Esophagus muscularis mucosa (tissue), 3 donors: ENCODE results near the gene OR12D1.

Experiments used
- POLR2A ChIP-seq: fragments of 450-650 bp; IDR thresholded peaks from one replicate; pipeline ENCODE4 v1.6.1; 2017; ENCODE audit warnings: antibody characterized with exemption, moderate library complexity, mild to moderate bottlenecking, low read depth
- TF ChIP-seq, protein P1 (sequence below), 3 experiments: fragments of 200-600 bp in 2 of 3; fragments of 450-650 bp in 1 of 3; sonication (generic) in 2 of 3; IDR thresholded peaks; one replicate each; pipeline ENCODE4 v1.5.1; 2017 to 2019; ENCODE audit warnings: antibody characterized with exemption in 3 of 3, mild to moderate bottlenecking in 2 of 3, moderate library complexity in 1 of 3

GRCh38 chr6:29456971-29457370 lies 42.2 kb downstream of the OR12D1 start, which contains the start of the genes OR11A1 and OR2H1:
- TF ChIP-seq, protein P1, sequence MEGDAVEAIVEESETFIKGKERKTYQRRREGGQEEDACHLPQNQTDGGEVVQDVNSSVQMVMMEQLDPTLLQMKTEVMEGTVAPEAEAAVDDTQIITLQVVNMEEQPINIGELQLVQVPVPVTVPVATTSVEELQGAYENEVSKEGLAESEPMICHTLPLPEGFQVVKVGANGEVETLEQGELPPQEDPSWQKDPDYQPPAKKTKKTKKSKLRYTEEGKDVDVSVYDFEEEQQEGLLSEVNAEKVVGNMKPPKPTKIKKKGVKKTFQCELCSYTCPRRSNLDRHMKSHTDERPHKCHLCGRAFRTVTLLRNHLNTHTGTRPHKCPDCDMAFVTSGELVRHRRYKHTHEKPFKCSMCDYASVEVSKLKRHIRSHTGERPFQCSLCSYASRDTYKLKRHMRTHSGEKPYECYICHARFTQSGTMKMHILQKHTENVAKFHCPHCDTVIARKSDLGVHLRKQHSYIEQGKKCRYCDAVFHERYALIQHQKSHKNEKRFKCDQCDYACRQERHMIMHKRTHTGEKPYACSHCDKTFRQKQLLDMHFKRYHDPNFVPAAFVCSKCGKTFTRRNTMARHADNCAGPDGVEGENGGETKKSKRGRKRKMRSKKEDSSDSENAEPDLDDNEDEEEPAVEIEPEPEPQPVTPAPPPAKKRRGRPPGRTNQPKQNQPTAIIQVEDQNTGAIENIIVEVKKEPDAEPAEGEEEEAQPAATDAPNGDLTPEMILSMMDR (IDR thresholded peaks at IDR 0.05), result no peak
- no peak for TF ChIP-seq POLR2A
